HG02973 (cell line): ENCODE measurements around the gene PRH2.

ENCODE experiments used
- ATAC-seq: cut with Tn5 transposase; IDR thresholded peaks from one replicate; pipeline ENCODE4 v1.9.1; 2021; ENCODE audit warnings: moderate library complexity; ENCODE audit not compliant: unreplicated experiment

Gene PRH2

DNA sequence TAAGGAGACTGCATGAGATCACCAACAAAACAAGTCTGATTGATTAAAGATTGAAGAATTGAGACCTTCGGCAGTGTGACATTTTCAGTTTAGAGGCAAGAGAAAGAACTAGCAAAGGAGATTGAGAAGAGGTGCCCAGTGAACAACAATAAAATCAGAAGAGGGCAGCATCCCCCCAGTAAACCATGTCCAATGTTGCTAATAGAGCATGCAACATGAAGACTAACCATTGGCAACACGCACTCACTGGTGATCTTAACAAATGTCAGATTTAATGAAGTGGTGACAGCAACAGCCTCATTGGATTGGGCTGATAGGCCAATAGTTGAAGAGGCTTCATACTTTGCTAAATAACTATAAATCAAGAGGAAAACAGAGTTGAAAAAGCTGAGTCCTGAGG is 30.8 kb downstream of the PRH2 start:
- ATAC-seq = no peak

GRCh38 chr12:10960211-10960610 is 31.2 kb downstream of the PRH2 start:
- no peak for ATAC-seq

GRCh38 chr12:10965476-10965875 is 36.4 kb downstream of the PRH2 start:
- no peak for ATAC-seq

- ATAC-seq = no peak
Observed at GRCh38 chr12:10966314-10966713, 37.3 kb downstream of the PRH2 start.

DNA sequence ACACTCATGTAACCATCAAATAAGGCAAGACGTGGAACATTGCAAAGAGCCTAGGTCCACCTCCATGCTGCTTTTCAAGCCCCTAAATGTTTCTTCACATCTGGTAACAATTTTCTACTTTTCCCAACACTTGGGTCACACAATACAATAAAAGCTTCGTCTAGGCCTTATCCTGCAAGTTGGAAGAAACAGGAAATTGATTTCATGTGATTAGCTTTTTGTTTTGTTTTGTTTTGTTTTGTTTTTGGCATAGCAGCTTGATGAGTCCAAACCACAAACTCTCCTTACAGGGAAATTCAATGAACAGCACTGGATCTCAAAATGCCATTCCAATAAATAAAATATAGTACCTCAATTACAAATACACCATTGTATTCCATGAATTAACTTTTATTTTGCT is 38.4 kb downstream of the PRH2 start:
- no peak for ATAC-seq

DNA sequence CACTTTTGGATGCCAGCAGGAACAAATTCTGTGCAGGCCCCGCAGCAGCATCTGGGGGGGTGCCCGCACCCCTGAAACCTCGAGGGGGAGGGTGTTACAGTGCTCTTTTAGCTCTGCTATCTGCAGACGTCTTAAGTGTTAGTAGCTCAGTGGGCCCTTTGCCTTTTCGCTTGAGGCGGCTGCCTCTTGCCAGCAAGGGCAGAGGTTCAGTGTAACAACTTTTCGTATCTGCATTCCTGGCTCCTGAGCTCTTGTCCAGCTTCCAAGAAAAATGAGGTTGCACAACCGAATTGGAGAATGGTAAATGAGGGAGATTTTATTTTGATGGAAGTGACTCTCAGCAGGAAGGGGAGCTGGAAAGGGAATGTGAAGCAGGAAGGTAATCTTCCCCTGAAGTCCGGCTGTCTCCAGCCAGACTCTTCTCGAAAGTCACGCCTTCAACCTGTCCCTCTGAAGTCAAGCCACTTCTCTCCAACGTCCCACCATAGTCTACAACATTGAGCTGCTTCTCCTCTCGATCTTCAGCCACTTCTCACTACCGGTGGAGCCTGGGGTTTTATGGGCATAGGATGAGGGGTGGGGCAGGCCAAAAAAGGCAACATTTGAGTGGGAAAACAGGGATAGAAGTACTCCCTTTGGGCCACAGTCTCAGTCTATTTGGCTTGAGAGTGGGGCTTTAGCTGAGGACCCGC is 39.9 kb downstream of the PRH2 start:
- no peak for ATAC-seq

DNA sequence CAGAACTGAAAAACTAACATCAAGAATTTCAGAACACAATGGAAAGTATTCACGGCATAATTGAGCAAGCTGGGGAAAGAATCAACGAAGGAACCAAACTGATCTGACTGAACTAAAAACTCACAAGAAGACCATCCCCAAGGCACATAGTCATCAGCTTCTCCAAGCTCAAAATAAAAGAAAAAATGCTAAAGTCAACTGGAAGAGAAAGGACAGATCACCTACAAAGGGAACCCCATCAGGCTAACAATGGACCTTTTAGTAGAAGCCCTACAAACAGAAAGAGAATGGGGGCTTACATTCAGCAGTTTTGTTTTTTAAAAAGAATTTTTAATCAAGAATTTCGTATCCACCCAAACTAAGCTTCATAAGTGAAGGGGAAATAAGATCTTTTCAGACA is 45.9 kb downstream of the PRH2 start:
- no peak for ATAC-seq

GRCh38 chr12:10982244-10982643 is 53.2 kb downstream of the PRH2 start:
- no peak for ATAC-seq
